ENCODE measurements around the gene NEU1. TPM values are rescaled to one million over a fixed set of nuclear protein-coding genes. Genes with fewer than 3 reads are reported as not detected.

Gene NEU1
- total and polyA plus RNA-seq, 2 donors (not counting 1 experiment from before 2014, with no cell fraction given) = 25.3 to 35.1 TPM

GRCh38 chr6:31834367-31835250 lies 28.0 kb downstream of the NEU1 start:
- H3K9me3 Mint-ChIP-seq (ENCODE audit: insufficient read depth) = no peaks in the 10 kb centered on the region
- peaks cover 56% of the 10 kb centered on the region for H3K4me1 Mint-ChIP-seq
- H4K20me1 ChIP-seq (ENCODE audit: control insufficient read depth, insufficient read depth, low read length, poor library complexity, severe bottlenecking) = peaks cover 15% of the 10 kb centered on the region
- no peak for TF ChIP-seq EZH2 (IDR thresholded peaks at IDR 0.05; ENCODE audit: borderline replicate concordance, insufficient read depth, low read depth, low read length, poor library complexity, severe bottlenecking)
- TF ChIP-seq, protein P1, sequence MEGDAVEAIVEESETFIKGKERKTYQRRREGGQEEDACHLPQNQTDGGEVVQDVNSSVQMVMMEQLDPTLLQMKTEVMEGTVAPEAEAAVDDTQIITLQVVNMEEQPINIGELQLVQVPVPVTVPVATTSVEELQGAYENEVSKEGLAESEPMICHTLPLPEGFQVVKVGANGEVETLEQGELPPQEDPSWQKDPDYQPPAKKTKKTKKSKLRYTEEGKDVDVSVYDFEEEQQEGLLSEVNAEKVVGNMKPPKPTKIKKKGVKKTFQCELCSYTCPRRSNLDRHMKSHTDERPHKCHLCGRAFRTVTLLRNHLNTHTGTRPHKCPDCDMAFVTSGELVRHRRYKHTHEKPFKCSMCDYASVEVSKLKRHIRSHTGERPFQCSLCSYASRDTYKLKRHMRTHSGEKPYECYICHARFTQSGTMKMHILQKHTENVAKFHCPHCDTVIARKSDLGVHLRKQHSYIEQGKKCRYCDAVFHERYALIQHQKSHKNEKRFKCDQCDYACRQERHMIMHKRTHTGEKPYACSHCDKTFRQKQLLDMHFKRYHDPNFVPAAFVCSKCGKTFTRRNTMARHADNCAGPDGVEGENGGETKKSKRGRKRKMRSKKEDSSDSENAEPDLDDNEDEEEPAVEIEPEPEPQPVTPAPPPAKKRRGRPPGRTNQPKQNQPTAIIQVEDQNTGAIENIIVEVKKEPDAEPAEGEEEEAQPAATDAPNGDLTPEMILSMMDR (IDR thresholded peaks at IDR 0.05) = no peak
- no peaks in the 10 kb centered on the region for H3K27me3 Mint-ChIP-seq
- no peaks in the 10 kb centered on the region for H3K9me3 ChIP-seq (ENCODE audit: control extremely low read depth in 1 of 3, control insufficient read depth in 2 of 3, insufficient read depth in 1 of 3, low read length in 2 of 3)
- peak overlapping the region; percentile 73 for H3K4me2 ChIP-seq (replicated peaks; ENCODE audit: low read depth, low read length, poor library complexity, severe bottlenecking)
- ATAC-seq (ENCODE audit: low read depth) (peak; percentile 61), DNase-seq (peak; percentile 91)
- ChIA-PET POLR2A (interaction anchor here (0.6 to 2.1 kb wide), 11 partner anchors 8 to 393 kb away, joined by 3 to 15 read pairs (median 4); partner anchors contain the start of genes BAG6, LSM2, NEU1 and PRRC2A), CTCF (interaction anchor here (0.6 to 2.4 kb wide), 9 partner anchors 28 to 284 kb away, joined by 3 to 8 read pairs (median 4); partner anchors contain the start of genes LSM2 and NEU1)
- peak overlapping the region; percentile 90 for H2AFZ ChIP-seq (ENCODE audit: insufficient read depth, low read depth, low read length, poor library complexity, severe bottlenecking)
- peaks cover 0 to 28% of the 10 kb centered on the region in 2 experiments for H3K36me3 ChIP-seq (replicated peaks in 1 of 2; ENCODE audit: control extremely low read depth in 1 of 2, control insufficient read depth in 1 of 2, extremely low read depth in 1 of 2, insufficient read depth in 2 of 2, low read length in 1 of 2)
- peak overlapping the region; percentile 97 to 98 for H3K27ac ChIP-seq (ENCODE audit: low read length in 2 of 2)
- peak overlapping the region; percentile 92 for H3K27ac Mint-ChIP-seq
- H3K79me2 ChIP-seq (ENCODE audit: control insufficient read depth, insufficient read depth, low read length) = peaks cover 55% of the 10 kb centered on the region
- peak overlapping the region; percentile 90 for H3K9ac ChIP-seq (ENCODE audit: low read length)
- peaks cover 44 to 75% of the 10 kb centered on the region in 2 donors for H3K4me1 ChIP-seq (ENCODE audit: control insufficient read depth in 2 of 2, insufficient read depth in 2 of 2, low read length in 2 of 2)
- no peaks in the 10 kb centered on the region for H3K27me3 ChIP-seq (replicated peaks in 1 of 4; ENCODE audit: control extremely low read depth in 1 of 4, control insufficient read depth in 3 of 4, insufficient read depth in 4 of 4, low read length in 3 of 4)
- peak overlapping the region; percentile 85 to 95 (median 90) for H3K4me3 ChIP-seq (ENCODE audit: control extremely low read depth in 1 of 5, extremely low read depth in 1 of 5, insufficient read depth in 1 of 5, low read depth in 2 of 5, low read length in 4 of 5)
- under 1% methylated on average over 52 of the region's 59 CpGs for WGBS (ENCODE audit: insufficient coverage)
- intact Hi-C loops (cut with micrococcal nuclease) = loop anchor here (1.0 to 10.0 kb wide), 9 partner anchors 28 to 342 kb away; partner anchors contain the start of genes BAG6, DXO, EHMT2 and NEU1
- H3K4me3 Mint-ChIP-seq = peak overlapping the region; percentile 87
